ENCODE data around the gene FGGY. TPM values are rescaled to one million over a fixed set of nuclear protein-coding genes. Genes with fewer than 3 reads are reported as not detected.

Gene FGGY
- total RNA-seq, 1 experiment from 2014 or later = 14.6 TPM

GRCh38 chr1:59541161-59541560 lies 244.3 kb downstream of the FGGY start:
- Histone ChIP-seq H3K56ac (ENCODE audit: insufficient read length, low read depth, low read length) (no peak overlapping the region), H3K4me1 (ENCODE audit: insufficient read depth, low read length) (no peaks in the 10 kb centered on the region), H4K20me1 (ENCODE audit: control insufficient read depth, insufficient read depth, insufficient read length) (no peaks in the 10 kb centered on the region), H3K79me1 (ENCODE audit: insufficient read depth, low read depth, low read length, poor library complexity, severe bottlenecking) (no peaks in the 10 kb centered on the region), H4K91ac (ENCODE audit: insufficient read length, low read depth, low read length) (no peak overlapping the region), H2BK15ac (ENCODE audit: low read depth, low read length) (no peak overlapping the region), H3K79me2 (ENCODE audit: insufficient read depth, low read length) (no peaks in the 10 kb centered on the region), H2AK5ac (ENCODE audit: insufficient read length, low read length) (no peak overlapping the region), H3T11ph (ENCODE audit: low read length) (no peak overlapping the region), H3K27me3 (ENCODE audit: insufficient read depth, low read length) (no peaks in the 10 kb centered on the region), H2BK12ac (ENCODE audit: insufficient read length, low read depth, low read length) (no peak overlapping the region), H4K8ac (replicated peaks; ENCODE audit: insufficient read length, low read depth, low read length) (no peak overlapping the region), H3K27ac (ENCODE audit: insufficient read length, low read depth, low read length) (no peak overlapping the region), H3K23me2 (ENCODE audit: insufficient read length, low read depth, low read length, poor library complexity, severe bottlenecking) (no peaks in the 10 kb centered on the region), H4K5ac (ENCODE audit: insufficient read length, low read depth, low read length) (no peak overlapping the region), H3K9me3 (ENCODE audit: control insufficient read depth, low read depth, low read length) (no peaks in the 10 kb centered on the region), H3K18ac (ENCODE audit: insufficient read length, low read depth, low read length) (no peak overlapping the region), H2BK20ac (ENCODE audit: low read depth, low read length, poor library complexity, severe bottlenecking) (no peak overlapping the region), H3K14ac (ENCODE audit: insufficient read depth, low read length) (no peak overlapping the region), H3K9ac (ENCODE audit: extremely low read depth, insufficient read length, low read length) (no peak overlapping the region), H2BK120ac (ENCODE audit: low read depth, low read length, poor library complexity, severe bottlenecking) (no peak overlapping the region), H3K4me2 (ENCODE audit: insufficient read depth, insufficient read length, low read length) (no peak overlapping the region), H2AFZ (ENCODE audit: low read length) (no peak overlapping the region), H3K4ac (ENCODE audit: low read depth, low read length) (no peak overlapping the region), H3K23ac (ENCODE audit: insufficient read length, low read depth, low read length) (no peak overlapping the region), H2BK5ac (ENCODE audit: insufficient read length, low read length) (no peak overlapping the region)
- H3K27me3 Mint-ChIP-seq (ENCODE audit: low read depth) = no peaks in the 10 kb centered on the region
- peaks cover 7 to 8% of the 10 kb centered on the region in 2 experiments; a peak in 2 of 4 replicates for H3K4me1 Mint-ChIP-seq
- no CpG with 5 or more reads among the region's 2 CpGs for WGBS (ENCODE audit: extremely low coverage, insufficient read length, low lambda C conversion rate)
- no peak for DNase-seq
- H3K36me3 Mint-ChIP-seq (ENCODE audit: insufficient read depth in 1 of 3, low read depth in 3 of 3) = no peaks in the 10 kb centered on the region
- H3K27ac Mint-ChIP-seq = 0 out of 7 replicates have a peak overlapping the region, but pooled peaks of 1 of the 3 experiments have one; percentile 65
- peaks cover 0 to 3% of the 10 kb centered on the region in 2 experiments; a peak in 2 of 5 replicates for H3K9me3 Mint-ChIP-seq
- TF ChIP-seq CTCF (conservative IDR thresholded peaks at IDR 0.05) = no peak
- no peak overlapping the region for H3K4me3 Mint-ChIP-seq
